GM12873 (cell line): Measurements from ENCODE around the gene EFCAB8.

ENCODE experiments used
- TF ChIP-seq, protein P1 (sequence below): IDR thresholded peaks from 2 replicates; pipeline ENCODE4 v1.5.1; 2012; ENCODE audit warnings: low read depth, mild to moderate bottlenecking, moderate library complexity, low read length, control low read depth; ENCODE audit not compliant: insufficient read depth; ENCODE audit errors: missing control alignments

Gene EFCAB8

DNA sequence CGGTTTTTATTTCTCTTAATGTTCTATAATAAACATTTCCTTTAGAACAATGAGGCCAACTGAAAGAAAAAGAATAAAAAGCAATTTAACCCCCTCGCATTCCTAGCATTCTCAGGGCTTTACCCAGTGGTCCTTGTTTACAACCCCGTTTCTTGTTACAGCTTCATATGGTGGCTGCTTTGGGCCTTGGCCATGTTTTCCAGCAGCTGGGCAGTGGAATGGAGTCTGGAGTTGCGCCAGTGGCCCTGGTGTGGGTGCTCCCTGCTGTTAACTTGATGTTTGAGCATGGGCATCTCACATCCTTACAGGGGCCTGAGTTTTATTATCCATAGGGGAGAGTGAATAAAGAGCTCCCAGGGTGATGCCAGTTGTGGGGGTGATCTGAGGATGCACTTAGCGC, 18.8 kb downstream of the EFCAB8 start:
- TF ChIP-seq, protein P1, sequence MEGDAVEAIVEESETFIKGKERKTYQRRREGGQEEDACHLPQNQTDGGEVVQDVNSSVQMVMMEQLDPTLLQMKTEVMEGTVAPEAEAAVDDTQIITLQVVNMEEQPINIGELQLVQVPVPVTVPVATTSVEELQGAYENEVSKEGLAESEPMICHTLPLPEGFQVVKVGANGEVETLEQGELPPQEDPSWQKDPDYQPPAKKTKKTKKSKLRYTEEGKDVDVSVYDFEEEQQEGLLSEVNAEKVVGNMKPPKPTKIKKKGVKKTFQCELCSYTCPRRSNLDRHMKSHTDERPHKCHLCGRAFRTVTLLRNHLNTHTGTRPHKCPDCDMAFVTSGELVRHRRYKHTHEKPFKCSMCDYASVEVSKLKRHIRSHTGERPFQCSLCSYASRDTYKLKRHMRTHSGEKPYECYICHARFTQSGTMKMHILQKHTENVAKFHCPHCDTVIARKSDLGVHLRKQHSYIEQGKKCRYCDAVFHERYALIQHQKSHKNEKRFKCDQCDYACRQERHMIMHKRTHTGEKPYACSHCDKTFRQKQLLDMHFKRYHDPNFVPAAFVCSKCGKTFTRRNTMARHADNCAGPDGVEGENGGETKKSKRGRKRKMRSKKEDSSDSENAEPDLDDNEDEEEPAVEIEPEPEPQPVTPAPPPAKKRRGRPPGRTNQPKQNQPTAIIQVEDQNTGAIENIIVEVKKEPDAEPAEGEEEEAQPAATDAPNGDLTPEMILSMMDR = no peak

DNA sequence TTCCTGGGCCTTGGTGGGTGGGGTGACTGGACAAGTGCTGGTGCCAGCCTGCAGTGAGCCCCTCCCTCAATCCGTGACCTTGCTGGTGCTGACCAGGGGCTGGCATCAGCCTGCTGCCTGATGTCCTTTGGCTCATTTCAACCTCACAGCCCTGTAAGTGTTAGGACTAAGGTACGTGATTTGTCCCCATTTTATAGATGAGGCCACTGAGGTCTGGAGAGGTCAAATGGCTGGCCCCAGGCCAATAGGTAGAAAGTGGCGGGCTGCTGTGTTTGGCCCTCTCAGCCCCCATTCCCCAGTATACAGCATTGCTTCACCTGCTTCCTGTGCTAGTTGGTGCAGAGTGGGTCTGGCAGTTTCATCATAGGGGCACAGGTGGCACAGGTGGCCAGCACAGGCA, 20.1 kb downstream of the EFCAB8 start:
- TF ChIP-seq, protein P1 = no peak

DNA sequence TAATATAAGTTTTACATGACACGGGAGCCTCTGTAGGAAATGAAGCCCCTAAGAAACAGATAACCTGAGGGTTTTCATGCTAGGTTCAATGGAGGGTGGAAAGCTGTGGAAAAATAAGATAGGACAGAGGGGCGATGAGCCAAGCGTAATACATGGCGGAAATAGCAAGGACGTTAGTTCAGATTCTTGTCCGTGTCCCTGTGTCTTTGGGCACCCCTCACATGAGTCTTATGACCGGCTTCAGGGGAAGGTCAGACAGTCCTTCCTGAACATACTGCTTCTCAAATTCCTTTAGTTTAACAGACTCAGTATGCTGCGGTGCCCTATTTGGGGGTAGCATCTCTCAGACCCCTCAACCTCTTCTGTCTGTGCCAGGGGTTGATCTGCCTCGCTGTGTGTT, 20.8 kb downstream of the EFCAB8 start:
- TF ChIP-seq, protein P1 = no peak

DNA sequence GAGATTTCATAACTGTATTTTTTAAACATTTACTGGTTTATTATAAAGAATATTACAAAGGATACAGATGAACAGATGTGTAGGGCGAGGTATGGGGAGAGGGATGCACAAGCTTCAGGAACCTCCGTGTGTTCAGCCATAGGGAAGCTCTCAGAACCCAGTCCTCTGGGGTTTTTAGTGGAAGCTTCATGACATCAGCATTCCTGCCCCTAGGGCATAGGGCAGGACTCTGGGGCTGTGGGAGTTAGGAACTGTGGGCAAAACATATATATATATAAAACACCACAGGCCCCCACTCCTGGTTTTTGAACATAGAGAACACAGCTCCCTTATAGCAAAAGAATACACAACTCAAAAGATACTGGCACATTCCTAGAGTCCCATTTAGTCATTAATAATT, 21.9 kb downstream of the EFCAB8 start:
- TF ChIP-seq, protein P1 = no peak

DNA sequence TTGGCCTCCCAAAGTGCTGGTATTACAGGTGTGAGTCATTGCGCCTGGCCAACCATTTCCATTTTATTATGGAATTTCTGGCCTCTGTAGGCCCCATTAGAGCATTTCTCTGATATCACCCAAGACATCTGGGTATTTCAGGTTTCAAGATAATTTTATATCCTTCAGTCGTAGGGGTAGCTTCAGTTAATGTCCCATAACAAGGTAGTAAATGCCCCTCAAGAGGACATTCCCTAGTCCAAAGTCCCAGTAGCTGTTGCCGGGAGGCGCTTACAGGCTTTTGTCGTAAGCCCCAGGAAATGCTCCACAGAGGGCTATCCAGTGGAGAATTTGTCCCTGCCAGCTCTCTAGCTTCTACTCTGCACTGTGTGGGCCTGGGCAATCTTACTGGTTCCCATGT, 24.4 kb downstream of the EFCAB8 start:
- TF ChIP-seq, protein P1 = no peak

DNA sequence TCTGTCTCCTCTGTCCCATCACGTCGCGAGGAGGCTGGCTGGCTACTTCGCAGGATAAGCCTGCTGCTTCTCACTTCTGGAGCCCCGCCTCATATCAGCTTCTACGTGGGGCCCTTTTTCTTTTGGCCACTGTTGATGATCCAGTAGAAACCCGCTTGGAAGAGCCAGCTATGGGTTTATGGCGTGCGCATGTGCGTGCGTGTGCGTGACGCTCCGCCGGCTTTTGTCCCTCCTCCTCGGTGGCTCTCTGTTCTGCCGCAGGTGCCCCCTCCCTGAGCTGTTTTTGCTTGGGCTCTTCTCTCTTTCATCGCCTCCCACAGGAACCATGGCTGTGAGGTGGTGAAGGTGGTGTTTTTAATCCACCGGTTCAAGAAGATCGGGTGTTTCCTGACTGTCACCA, 26.5 kb downstream of the EFCAB8 start:
- TF ChIP-seq, protein P1 = no peak

DNA sequence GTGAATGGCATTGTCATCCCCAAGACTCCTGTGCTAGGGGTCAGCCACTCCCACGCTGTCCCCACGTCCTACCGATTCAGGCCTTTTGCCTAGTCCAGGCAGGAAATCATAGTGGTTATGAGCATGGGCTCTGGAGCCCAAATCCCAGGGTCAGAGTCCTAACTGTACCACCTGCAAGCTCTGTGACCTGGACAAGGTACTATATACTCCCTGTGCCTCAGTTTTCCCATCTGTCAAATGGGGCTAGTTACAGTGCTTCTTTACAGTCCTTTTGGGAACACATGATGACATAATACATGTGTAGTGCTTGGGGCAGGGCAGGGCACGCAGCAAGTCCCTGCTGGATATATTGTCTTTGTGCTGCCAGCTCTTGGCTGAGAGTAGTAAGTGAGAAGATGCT, 27.2 kb downstream of the EFCAB8 start:
- TF ChIP-seq, protein P1 = no peak
